ENCODE results near the gene RAPGEF4.
A peak's percentile ranks its signal among the peaks of the same experiment; 100 is the strongest.
"Not testable (repeated sequence)": the region's sequence is repeated elsewhere in the genome, so short reads cannot be mapped to it uniquely, and the experiment has no call there.

Gene RAPGEF4

DNA sequence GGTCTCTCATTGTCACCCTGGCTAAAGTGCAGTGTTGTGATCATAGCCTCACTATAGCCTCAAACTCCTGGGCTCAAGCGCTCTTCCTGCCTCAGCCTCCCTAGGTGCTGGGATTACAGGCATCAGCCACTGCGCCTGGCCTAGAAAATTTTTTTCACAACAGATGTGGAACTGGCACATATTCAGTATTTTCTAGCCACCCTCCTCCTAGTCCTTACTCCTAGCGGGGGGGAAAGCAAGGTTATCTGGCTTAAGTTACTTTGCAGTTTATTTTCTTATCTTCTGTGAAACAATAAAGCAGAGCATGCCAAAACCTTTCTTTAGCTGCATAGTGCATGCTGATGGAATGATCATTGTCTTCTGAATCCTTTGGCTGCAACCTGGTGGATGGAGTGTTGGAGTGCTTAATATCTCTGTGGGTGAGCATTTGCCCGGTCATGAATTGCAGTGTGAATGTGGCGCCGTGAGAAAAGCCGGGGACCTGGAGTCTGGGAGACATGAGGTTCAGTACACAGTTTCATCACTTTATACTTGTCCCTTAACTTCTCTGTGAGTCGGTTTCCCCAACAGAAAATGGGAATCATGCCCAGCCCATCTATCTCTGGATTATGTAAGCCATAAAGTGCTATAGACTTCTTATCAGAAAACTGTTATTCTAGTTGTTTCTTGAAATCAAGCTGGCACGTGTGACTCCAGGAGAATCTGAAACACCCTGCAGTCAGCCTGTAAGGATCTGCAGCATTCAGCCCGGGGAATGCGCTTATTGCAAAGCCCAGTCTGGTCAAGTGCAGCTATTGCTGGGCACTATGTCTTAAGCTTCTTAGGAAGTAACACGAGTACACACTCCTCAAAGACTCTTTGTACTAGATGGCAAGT is 301.8 kb downstream of the RAPGEF4 start:
- no peak overlapping the region for H3K4me3 ChIP-seq (ENCODE audit: low read depth, low read length)
- no peak for DNase-seq (ENCODE audit: low read depth)

GRCh38 chr2:173038257-173038656 is 302.6 kb downstream of the RAPGEF4 start:
- not testable (repeated sequence) for H3K4me3 ChIP-seq (ENCODE audit: low read depth, low read length); DNase-seq (ENCODE audit: low read depth)

DNA sequence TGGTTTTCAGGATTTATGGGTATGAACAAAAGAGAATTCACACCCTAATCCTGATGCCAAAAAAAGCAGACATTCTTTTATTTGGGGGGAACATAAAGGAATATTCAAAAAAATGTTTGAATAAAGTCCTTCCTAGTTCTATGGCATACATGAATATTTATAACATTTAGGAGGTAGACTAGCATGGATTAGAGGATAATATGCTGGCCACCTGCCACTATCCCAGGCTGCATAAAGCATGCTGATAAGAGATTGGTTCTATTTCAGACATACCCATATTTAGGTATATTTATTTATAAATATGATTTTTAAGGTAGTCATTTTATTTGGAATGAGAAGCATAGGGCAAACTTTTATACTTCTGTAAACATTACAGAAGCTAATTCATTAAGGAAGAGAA is 305.1 kb downstream of the RAPGEF4 start:
- no peak overlapping the region for H3K4me3 ChIP-seq (ENCODE audit: low read depth, low read length)
- no peak for DNase-seq (ENCODE audit: low read depth)

DNA sequence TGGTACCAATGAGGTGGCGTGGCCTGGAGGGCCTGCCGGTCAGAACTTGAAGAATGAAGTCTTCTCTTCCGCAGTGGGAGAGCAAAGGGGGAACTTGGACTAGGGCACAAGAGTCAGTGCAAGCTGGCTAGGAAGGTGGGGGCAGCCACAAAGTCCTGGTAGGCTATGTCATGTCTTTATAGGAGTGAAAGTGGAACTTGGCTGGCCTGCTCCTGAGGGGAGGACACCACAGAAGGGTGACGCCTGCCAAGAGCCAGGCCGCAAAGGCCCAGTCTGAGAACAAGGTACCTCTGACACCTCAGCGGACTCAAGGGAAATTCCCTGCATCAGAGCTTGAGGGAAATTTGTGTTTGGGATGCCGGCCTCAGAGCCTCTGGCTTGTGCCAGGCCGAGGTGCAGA is 307.8 kb downstream of the RAPGEF4 start:
- H3K4me3 ChIP-seq (ENCODE audit: low read depth, low read length): no peak overlapping the region
- DNase-seq (ENCODE audit: low read depth): no peak

- no peak for DNase-seq (ENCODE audit: low read depth)
- H3K4me3 ChIP-seq (ENCODE audit: low read depth, low read length): no peak overlapping the region
These were observed 308.4 kb downstream of the RAPGEF4 start for GRCh38 chr2:173043897-173044519.

DNA sequence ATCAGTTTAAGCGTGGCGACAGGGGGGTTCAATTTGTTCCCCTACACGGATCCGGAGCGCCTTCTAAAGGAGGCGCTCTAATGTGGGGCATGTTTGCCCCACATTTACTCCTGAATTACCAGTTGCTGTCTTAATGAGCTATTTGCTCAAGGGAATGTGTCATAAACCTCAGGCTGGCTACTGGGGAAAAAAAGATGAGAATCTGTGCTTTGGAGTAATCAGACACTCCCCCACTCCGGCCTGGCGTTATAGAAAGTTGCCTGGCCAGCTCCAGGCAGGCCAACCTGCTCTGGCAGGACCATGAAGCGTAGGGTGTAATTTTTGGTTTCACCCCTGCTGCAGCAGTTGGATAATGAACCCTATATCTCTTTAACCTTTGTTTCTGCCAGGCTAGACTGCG is 309.0 kb downstream of the RAPGEF4 start:
- no peak overlapping the region for H3K4me3 ChIP-seq (ENCODE audit: low read depth, low read length)
- no peak for DNase-seq (ENCODE audit: low read depth)

DNA sequence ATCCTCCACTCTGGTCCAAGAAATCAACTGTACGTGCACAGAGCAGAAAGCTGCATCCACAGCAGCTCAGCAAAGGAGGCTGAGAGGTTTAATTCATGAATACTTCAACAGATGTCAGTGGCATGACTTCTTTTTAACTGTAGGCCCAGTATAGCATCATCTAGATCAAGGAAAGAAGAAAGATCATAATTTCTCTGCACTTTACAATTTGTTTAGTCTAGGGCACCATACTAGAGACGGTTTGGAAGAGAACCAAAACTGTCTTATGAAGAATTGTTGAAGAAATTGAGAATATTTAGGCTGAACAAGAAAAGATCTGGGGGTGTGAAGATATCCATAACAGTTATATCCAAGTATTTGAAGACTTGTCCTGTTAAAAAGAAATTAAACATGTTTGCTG is 309.5 kb downstream of the RAPGEF4 start:
- H3K4me3 ChIP-seq (ENCODE audit: low read depth, low read length): no peak overlapping the region
- DNase-seq (ENCODE audit: low read depth): no peak

DNA sequence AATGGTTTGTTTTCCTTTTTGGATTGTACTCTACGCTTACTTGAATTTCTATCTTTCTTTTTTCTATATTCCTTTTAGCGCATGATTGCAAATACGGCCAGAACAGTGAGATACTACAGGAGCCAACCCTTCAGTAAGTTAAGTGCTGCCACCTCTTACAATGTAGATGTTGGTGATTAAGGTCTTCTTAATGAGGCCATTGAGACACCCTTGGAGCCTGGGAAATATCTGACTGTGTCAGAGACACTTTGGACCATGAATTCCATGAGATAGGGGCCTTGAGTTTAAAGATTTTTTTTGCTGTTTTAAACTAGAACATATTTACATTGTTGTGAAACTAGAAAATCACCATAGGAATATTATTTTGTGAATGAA is 312.9 kb downstream of the RAPGEF4 start:
- no peak overlapping the region for H3K4me3 ChIP-seq (ENCODE audit: low read depth, low read length)
- DNase-seq (ENCODE audit: low read depth): no peak

GRCh38 chr2:173048897-173049661 is 313.4 kb downstream of the RAPGEF4 start:
- no peak overlapping the region for H3K4me3 ChIP-seq (ENCODE audit: low read depth, low read length)
- peak; percentile 98 for DNase-seq (ENCODE audit: low read depth)

DNA sequence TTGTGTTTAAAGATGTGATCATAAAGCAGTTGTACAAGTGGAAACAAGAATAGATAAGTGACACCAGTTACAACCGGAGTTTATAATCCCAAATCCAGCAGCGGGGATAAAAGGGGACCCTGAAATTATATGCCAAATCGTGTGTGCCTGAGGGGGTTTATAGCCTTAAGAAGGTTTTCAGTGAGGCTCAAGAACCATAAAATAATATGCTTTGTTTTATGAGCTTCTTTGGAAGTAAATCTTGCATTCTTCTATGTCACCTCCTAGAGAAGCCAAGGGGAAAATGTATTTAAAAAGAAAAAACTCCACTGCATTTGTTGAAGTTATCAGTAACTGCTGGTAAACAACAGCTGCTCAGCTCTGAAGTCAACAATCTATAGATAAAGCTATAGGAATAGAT is 314.2 kb downstream of the RAPGEF4 start:
- no peak for DNase-seq (ENCODE audit: low read depth)
- H3K4me3 ChIP-seq (ENCODE audit: low read depth, low read length): no peak overlapping the region

- no peak for DNase-seq (ENCODE audit: low read depth)
- no peak overlapping the region for H3K4me3 ChIP-seq (ENCODE audit: low read depth, low read length)
These were observed 315.0 kb downstream of the RAPGEF4 start for GRCh38 chr2:173050684-173051083.

GRCh38 chr2:173051463-173052215 is 316.0 kb downstream of the RAPGEF4 start:
- no peak overlapping the region for H3K4me3 ChIP-seq (ENCODE audit: low read depth, low read length)
- DNase-seq (ENCODE audit: low read depth): no peak

GRCh38 chr2:173053043-173053699 is 317.5 kb downstream of the RAPGEF4 start:
- DNase-seq (ENCODE audit: low read depth): no peak
- H3K4me3 ChIP-seq (ENCODE audit: low read depth, low read length): no peak overlapping the region

- no peak overlapping the region for H3K4me3 ChIP-seq (ENCODE audit: low read depth, low read length)
- no peak for DNase-seq (ENCODE audit: low read depth)
These were observed 318.8 kb downstream of the RAPGEF4 start for GRCh38 chr2:173054466-173054865.

DNA sequence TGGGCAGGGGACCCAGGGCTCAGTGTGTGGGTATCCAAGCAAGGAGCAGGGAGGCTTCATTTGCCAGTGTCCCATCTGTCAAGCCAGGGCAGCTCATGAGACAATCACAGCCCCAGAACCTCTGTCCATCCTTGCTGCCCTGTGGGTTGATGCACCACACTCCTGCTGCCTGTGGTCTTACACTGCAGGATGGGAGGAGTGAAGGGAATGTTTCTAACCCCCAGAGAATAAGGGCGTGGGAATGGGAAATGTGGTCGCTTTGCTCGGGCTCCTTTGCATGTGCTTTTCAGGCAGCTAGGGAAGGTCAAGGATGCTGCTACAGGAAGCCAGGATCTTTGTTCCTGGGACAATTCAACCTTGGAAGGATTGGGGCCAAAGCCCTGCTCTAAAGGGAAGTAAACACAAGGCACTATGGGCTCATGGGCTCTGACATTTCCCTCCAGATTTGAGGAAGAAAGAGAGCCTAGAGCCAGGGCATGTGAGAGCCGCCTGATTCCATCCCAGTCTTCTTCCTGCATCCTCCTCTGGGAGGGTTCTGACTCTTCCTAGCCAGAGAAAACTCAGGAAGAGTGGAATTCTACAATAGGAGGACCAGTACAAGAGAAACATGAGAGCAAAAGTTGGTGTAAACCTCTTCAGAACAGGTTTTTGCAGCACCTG is 321.2 kb downstream of the RAPGEF4 start:
- no peak overlapping the region for H3K4me3 ChIP-seq (ENCODE audit: low read depth, low read length)
- no peak for DNase-seq (ENCODE audit: low read depth)

DNA sequence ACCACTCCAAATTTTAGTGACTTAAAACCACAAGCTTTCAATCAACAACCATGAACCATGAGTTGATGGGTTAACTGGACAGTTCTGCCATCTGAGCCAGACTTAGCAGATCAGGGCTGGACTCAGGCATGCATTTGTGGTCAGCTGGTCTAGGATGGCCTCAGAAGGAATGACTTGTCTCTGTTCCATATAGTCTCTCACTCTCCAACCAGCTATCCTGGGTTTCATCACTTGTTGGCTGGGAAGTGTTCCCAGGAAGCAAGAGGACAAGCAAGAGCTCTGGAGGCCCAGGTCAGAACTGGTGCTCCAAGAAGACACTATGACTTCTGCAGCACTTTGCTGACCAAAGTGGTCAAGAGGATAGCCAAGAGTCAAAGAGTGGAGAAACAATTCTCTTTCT is 322.5 kb downstream of the RAPGEF4 start:
- no peak for DNase-seq (ENCODE audit: low read depth)
- H3K4me3 ChIP-seq (ENCODE audit: low read depth, low read length): no peak overlapping the region

DNA sequence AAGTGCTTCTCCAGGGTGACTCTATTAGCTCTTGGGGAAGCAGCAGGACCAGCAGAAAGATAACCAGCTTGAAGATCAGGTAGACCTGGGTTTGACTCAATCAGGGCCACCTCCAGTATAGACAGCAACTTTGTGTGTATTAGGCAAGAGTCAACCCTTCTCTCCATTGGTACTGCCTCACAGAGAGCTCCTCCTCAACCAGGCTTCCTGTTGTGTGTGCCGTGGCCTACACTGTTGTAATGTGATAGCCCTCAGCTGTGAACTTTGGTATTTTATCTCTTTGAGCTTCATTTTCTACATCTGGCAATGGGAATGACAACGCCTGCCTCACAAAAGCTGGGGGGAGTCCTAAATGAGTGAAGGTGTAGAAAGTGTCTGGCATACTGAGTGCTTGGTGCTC is 323.0 kb downstream of the RAPGEF4 start:
- no peak for DNase-seq (ENCODE audit: low read depth)
- no peak overlapping the region for H3K4me3 ChIP-seq (ENCODE audit: low read depth, low read length)

GRCh38 chr2:173059292-173059691 is 323.6 kb downstream of the RAPGEF4 start:
- no peak overlapping the region for H3K4me3 ChIP-seq (ENCODE audit: low read depth, low read length)
- no peak for DNase-seq (ENCODE audit: low read depth)

GRCh38 chr2:173059971-173060461 is 324.4 kb downstream of the RAPGEF4 start:
- no peak for DNase-seq (ENCODE audit: low read depth)
- no peak overlapping the region for H3K4me3 ChIP-seq (ENCODE audit: low read depth, low read length)

Measured in skeletal muscle cell (primary cell).